Panc1 (cell line): ENCODE measurements around the gene SPEF1.
A peak's percentile ranks its signal among the peaks of the same experiment; 100 is the strongest.

ENCODE experiments used
- CTCF ChIP-seq: fragments of 450-650 bp; IDR thresholded peaks from 2 replicates; pipeline ENCODE4 v1.5.1; 2017; ENCODE audit warnings: mild to moderate bottlenecking
- POLR2AphosphoS5 ChIP-seq: IDR thresholded peaks from 2 replicates; pipeline ENCODE4 v1.6.1; 2012; ENCODE audit warnings: mild to moderate bottlenecking, low read depth, low read length, moderate library complexity
- REST ChIP-seq, 2 experiments: IDR thresholded peaks; 2 replicates each; pipeline ENCODE4 v1.6.1; 2011 to 2012; ENCODE audit warnings: low read depth in 2 of 2, control low read depth in 1 of 2, low read length in 1 of 2, mild to moderate bottlenecking in 1 of 2, moderate library complexity in 1 of 2; ENCODE audit not compliant: insufficient read depth in 1 of 2
- TCF7L2 ChIP-seq: IDR thresholded peaks from 2 replicates; pipeline ENCODE4 v1.6.1; 2011; ENCODE audit warnings: mild to moderate bottlenecking, low read depth, low read length, inconsistent platforms

GRCh38 chr20:3786665-3787323 is 5.5 kb upstream of the SPEF1 start, which contains the start of gene CENPB:
- peak; percentile 98 for TF ChIP-seq CTCF
- TF ChIP-seq REST (IDR thresholded peaks at IDR 0.05; ENCODE audit: insufficient read depth in 1 of 2, low read depth in 2 of 2, low read length in 1 of 2): peak; percentile 70 to 81
- TF ChIP-seq TCF7L2: no peak
- no peak; the same call in 1 of the 2 replicates for TF ChIP-seq POLR2AphosphoS5
